T-helper 1 cell treated with Interleukin-12 subunit alpha and Interleukin-12 subunit beta and Interleukin-4 antibody, amounts not matched to agents 30 ng/mL and 1 ng/mL, for 36 hours (primary cell): ENCODE data around the gene SAPCD1. TPM values are rescaled to one million over a fixed set of nuclear protein-coding genes. Genes with fewer than 3 reads are reported as not detected.

Experiments
- intact Hi-C: fragments of 100-400 bp; cut with micrococcal nuclease; formaldehyde crosslinking; loops from one replicate; pipeline ENCODE4 v1.15.1; 2024
- total RNA-seq: library from RNA; stranded (reverse); gene quantifications from 2 replicates; pipeline ENCODE4 v1.2.3, GENCODE V29; 2022

Gene SAPCD1
- 12.2 and 12.8 TPM in 2 replicates for total RNA-seq

DNA sequence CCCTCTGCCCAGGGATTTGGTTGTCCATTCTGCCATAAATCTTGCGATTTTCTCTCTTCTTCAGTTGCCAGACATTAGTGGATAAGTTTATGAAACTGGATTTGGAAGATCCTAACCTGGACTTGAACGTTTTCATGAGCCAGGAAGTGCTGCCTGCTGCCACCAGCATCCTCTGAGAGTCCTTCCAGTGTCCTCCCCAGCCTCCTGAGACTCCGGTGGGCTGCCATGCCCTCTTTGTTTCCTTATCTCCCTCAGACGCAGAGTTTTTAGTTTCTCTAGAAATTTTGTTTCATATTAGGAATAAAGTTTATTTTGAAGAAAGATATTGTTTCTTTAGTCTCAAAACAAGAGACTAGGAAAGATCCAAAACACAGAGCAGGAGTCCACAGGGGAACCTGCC is at the start of gene SAPCD1:
Gene SAPCD1, plus strand, starts transcription at position 301 of the 400 bp plus-strand sequence. CDS start 399 bp downstream, outside the sequence.
- intact Hi-C loops = no loop called here

- intact Hi-C loops = no loop called here
Measured at GRCh38 chr6:31713465-31713864, 49.0 kb upstream of the SAPCD1 start.

GRCh38 chr6:31713991-31714684 is 48.3 kb upstream of the SAPCD1 start:
- intact Hi-C loops = no loop called here

- intact Hi-C loops = no loop called here
Measured at GRCh38 chr6:31715022-31715958, 47.2 kb upstream of the SAPCD1 start, which contains the start of gene LY6G6D. Gene LY6G6D (plus strand): TSS chr6:31715348. CDS start chr6:31715356, 8 bp downstream.

- intact Hi-C loops = no loop called here
Measured at GRCh38 chr6:31717499-31718222, 44.8 kb upstream of the SAPCD1 start.

DNA sequence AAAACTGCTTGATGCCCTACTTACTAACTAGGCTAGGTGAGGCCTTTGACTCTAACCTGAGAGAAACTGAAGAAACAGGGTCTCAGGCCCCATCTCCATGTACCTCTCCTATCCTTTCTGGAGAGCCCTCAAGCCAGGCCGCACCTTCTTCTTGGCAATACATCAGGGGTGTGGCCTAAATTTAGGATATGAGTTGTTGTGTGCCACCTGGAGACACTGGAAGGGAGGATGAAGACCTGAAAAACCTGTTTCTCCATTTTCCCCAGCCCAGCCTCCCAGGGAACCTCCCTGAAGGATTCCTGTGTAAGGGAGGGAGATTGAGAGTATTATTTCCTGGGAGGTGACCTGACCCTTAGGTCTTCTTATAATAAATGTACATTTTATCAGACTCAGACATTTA is 44.2 kb upstream of the SAPCD1 start:
- intact Hi-C loops = no loop called here

- intact Hi-C loops = no loop called here
Measured at GRCh38 chr6:31719001-31719400, 43.5 kb upstream of the SAPCD1 start.

DNA sequence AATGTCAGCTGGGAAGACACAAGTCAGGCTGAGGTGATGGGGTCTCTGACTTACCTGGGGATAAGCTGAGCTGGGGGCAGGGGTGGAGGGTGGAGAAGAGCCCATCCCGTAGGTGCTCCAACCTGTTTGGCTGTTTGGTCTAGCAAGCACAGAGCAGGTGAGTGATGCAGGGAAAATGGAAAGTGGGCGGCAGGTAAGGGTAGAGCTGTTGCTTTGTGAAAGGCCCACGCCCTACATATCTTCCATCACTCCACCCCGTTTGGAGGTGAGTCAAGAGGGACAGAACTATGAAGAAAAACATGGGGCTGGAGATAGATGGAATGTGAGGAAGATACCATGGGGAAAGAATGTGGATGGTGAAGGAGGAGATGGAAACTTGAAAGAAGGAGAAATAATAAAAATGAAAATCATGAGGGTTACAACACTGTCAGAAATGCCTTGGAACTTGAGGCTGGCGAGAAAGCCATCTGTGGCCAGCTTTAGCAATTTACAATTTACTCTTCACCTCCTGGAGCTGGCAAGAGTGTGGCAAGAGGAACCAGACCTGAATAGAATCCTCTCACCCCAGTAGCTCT is 42.2 kb upstream of the SAPCD1 start:
- intact Hi-C loops = no loop called here

DNA sequence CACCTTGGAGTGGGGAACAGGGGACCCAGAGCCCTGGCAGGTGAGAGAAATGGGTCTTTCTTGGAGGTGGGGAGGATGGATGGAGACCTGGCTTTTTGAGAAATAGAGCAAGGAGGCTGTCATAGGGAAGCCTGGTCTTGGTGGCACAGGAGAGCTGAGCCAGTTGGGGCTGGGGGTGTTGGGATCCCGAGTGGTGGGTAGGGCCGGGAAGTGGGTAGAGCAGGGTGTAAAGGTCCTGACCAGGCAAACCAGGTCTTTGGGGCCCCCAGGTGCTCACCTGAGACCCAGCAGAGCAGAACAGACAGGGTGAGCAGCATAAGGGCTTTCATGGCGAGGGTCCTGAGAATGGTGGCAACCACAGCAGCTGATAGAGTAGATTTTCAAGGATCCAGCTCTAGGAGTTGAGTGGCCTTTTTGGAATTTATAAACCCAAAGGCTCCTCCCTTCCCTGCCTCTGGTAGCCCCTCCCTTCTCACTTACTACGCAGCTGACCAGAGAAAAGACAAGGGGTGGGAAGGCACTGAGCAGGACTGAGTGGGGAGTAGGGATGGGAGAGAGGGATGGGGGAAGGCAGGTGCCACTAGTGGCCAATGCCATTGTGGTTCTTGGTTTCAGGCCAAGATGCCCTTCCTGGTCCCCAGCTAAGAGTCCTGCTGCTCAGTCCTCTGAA is 41.0 kb upstream of the SAPCD1 start, which contains the start of gene LY6G6C:
Gene LY6G6C, minus strand, starts transcription at position 396 of the 670 bp plus-strand sequence. Its CDS starts 67 bp downstream, at position 329.
- intact Hi-C loops = no loop called here

- intact Hi-C loops = no loop called here
Measured at GRCh38 chr6:31722173-31722572, 40.3 kb upstream of the SAPCD1 start.

- intact Hi-C loops = no loop called here
Measured at GRCh38 chr6:31723245-31723979, 39.0 kb upstream of the SAPCD1 start, which contains the start of gene MPIG6B. Gene MPIG6B (plus strand): TSS chr6:31723373. CDS start chr6:31723384, 11 bp downstream.

DNA sequence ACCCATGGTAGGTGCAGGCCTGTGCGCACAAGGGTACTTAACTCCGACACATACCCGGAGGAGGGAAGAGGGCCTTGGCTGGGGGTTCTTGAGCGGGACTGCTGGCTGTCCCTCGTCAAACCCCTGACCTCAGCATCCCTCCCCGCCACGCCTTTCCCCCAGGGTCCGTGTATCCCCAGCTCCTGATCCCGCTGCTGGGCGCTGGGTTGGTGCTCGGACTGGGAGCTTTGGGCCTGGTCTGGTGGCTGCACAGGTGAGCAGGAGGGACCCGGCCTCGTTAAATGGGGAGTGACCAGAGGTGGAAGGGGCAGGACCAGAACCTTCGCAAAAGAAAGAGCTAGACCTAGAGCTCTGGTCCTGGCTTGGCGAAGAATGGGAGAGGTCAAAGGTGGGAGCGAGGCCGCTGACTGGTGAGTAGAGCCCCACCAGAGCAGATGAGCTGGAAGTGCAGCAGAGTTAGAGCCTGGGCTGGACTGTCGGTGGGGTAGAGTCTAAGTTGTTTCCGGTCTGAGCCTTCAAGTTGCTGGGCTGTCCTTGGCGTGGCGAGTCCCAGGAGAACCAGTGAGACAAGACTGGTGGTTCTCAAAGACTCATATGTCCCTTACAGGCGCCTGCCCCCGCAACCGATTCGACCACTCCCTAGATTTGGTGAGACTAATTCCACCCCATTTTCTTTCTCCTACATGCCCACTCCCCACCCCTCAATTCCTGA is 38.3 kb upstream of the SAPCD1 start:
- intact Hi-C loops = no loop called here

DNA sequence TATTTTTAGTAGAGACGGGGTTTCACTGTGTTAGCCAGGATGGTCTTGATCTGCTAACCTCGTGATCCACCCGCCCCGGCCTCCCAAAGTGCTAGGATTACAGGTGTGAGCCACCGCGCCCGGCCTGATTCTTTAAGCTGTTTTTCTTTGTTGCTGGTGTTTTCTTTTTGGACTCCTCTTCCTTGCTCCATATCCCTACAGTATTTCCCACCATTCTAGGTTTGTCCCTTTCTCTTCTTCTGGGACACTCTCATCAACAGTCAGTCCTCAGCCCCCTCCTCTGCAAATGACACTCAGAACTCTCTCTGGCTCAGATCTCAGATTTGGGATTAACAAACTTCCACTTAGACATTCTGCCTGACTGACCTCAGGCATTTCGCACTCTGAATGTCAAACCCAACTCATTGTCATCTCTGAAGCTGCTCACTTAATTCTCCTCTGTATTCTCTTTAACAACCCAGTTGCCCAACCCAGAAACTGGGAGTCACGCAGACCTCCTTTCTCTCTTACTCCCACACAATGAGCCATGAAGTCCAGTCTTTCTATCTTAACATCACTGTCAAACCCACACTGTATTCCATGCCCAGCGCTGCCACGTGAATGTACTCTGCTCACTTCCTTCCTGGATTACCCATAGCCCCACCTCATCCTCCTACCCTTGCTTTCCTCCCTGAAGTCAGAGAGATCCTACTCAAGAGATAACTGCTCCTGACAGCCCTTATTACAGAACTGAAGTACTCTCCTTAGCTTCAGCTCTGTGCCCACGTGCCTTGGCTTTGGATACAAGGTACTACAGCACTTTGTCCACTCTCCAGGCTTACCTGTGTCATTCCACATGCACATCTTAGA is 36.7 kb upstream of the SAPCD1 start:
- intact Hi-C loops = no loop called here

DNA sequence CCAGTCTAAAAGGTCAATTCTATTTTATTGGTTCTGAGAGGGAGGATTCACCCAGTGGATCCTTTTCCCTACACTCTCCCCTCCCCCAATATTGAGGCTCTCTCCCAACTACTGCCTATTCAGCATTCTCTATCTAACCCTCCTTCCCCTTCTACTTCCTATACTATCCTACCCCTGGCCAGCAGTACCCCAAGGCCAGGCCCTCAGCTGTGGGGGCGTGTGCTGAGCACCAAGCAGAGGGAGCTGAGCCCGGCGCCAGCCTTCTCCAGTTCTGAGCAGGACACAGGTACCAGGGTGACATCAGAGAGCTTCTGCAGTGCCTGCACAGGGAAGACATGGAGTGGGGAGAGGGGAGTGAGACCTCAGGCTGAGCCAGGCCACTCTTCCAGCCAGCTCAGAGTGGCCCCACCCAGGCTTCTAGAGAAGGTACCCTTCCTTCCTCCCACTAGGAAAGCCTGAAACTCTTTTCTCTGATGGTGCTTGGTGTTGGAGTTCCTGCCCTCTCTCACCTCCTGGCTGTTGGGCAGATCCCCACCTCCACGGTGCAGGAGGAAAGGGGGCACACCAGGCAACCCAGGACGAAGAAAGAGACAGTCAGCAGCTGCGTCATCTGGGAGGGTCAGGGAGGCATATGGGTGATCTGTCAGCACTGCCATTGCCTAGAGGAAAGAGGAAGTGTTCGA is 35.3 kb upstream of the SAPCD1 start:
- intact Hi-C loops = no loop called here

GRCh38 chr6:31727717-31728671 is 34.5 kb upstream of the SAPCD1 start:
- intact Hi-C loops = no loop called here

DNA sequence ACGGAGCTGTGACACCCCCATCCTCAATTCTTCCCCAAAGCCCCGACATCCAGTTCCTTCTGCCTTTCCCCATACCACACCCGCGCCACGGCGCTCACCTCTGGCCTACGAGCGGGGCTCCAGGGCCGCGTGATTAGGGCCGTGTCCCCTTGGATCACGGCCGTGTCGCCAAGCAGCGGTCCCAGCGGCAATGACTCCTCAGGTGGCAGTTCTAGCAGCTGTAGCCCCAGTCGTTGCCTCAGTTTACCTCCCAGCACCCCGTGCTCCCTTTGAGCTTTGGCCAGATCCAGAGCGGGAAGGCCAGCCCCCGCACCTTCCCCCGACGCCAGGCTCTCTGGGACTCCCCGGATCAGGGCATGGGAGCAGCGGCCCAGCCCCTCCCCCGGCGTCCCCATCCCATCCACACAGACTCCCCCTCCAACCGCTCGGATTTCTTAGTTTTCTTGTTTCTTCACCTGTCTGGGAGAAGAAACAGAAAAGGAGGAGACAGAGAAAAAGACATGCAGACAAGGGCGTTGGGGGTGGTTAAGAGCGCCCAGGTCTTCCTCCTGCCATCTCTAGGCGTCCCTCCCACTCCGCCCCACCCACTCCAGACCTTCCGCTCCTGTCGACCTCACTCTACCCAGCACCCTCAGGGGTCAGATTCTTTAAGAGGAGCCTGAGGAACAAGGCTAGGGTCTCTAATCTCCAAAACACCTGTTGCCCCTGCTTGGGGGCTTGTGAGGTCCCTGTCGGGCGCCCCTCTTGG is 33.5 kb upstream of the SAPCD1 start, which contains the start of gene DDAH2:
Gene DDAH2, minus strand, starts transcription at position 533 of the 748 bp plus-strand sequence. Its CDS starts 138 bp downstream, at position 395.
- intact Hi-C loops = loop anchor here (1.0 kb wide), 5 partner anchors 9 to 98 kb away; partner anchors contain the start of genes ABHD16A and HSPA1B
